ENCODE data around the gene ZNF467.

The ZNF467 gene

GRCh38 chr7:149723795-149724495, 49.4 kb downstream of the ZNF467 start:
- no peak for DNase-seq

GRCh38 chr7:149723082-149723767, 50.2 kb downstream of the ZNF467 start:
- DNase-seq = no peak

GRCh38 chr7:149722356-149722957, 50.9 kb downstream of the ZNF467 start:
- DNase-seq = no peak

GRCh38 chr7:149721084-149721601, 52.2 kb downstream of the ZNF467 start:
- DNase-seq = no peak

- no peak for DNase-seq
Measured at GRCh38 chr7:149720372-149721083, 52.9 kb downstream of the ZNF467 start.

- DNase-seq = no peak
Measured at GRCh38 chr7:149719912-149720335, 53.5 kb downstream of the ZNF467 start.

GRCh38 chr7:149719050-149719899, 54.1 kb downstream of the ZNF467 start:
- DNase-seq = no peak

GRCh38 chr7:149718730-149719049, 54.7 kb downstream of the ZNF467 start:
- no peak for DNase-seq

GRCh38 chr7:149717481-149717880, 55.9 kb downstream of the ZNF467 start:
- DNase-seq = no peak

GRCh38 chr7:149716932-149717307, 56.5 kb downstream of the ZNF467 start:
- no peak for DNase-seq

- no peak for DNase-seq
Measured at GRCh38 chr7:149716007-149716931, 57.1 kb downstream of the ZNF467 start.

GRCh38 chr7:149715476-149715875, 57.9 kb downstream of the ZNF467 start:
- no peak for DNase-seq

- no peak for DNase-seq
Measured at GRCh38 chr7:149714910-149715471, 58.4 kb downstream of the ZNF467 start.

Data from GF-D8 (cell line).